ENCODE results near the gene MOB3C.
"Not testable (repeated sequence)": the region's sequence is repeated elsewhere in the genome, so short reads cannot be mapped to it uniquely, and the experiment has no call there.

Gene MOB3C

DNA sequence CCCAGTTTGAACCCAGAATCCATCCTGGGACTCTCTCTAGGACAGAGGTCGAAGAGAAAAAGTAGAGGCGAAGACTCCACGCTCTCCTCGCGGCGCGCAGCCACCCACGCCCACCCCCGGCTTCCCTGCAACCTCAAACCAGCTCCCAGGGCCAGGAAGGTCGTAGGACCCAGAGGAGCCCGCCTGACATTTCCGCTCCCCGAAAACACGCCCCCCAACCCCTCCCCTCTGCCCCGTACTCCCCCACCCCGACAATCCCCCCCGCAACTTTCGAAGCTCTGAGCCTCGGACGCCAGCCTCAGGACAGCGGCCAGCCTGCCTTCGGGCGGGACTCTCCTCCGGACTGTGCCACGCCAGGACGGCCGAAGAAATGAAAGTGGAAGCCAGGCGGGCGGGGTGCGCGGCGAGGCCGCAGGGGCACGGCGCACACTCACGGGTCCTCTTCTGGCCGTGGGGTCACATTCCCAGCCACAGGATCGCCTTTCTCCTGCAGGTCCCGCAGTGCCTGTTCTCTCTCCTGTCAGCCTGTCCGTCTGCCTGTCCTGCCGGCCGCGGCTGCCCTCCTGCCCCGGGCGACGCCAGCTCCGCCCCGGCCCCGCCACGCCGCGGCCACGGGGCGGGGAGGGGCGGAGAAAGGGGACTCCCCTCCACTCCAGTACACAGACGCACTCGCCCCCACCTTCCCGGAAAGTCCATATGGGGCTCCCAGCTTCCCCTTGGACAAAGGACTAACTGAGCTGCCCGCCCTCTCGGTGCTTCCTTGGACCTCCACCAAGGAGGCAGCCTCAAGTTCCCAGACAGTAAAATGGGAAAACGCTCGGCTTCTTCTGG, at the start of gene MOB3C:
MOB3C (minus strand) TSS at position 535 of the 831 bp plus-strand sequence. CDS start 3,490 bp downstream, outside the sequence.
- DNase-seq (ENCODE audit: low read depth), result peak; percentile 68
- TF ChIP-seq CTCF (IDR thresholded peaks at IDR 0.05; ENCODE audit: control insufficient read depth, extremely low read depth, insufficient read depth), result no peak

DNA sequence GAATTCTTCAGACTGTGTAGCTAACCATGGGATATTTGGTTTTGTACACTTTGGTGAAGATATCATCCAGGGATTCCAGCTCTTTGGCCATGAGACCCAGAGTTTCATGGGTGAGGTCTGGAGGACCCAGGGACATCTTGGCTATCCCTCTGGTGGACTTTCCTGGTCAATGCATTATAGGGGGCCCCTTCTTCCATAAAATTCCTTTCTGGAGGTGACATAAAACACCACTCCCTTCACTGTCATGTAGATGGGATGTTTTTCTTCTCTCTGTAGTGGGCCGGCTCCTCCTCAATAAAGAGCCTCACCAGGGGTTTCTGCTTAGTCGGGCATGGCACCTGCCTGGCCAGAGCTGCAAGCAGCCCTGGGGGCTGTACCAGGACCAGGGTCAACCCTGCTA, 49.4 kb upstream of the MOB3C start:
- no peak overlapping the region for H3K4me3 ChIP-seq (ENCODE audit: low read depth, low read length)
- no peak for TF ChIP-seq CTCF (IDR thresholded peaks at IDR 0.05; ENCODE audit: control insufficient read depth, extremely low read depth, insufficient read depth)
- no peak for DNase-seq (ENCODE audit: low read depth)

More for the DNA sequence above, at the start of gene MOB3C:
- peak within 1 kb of the TSS; percentile 63 for H3K4me3 ChIP-seq (ENCODE audit: low read depth, low read length)

GRCh38 chr1:46662919-46663318, 46.3 kb upstream of the MOB3C start:
- H3K4me3 ChIP-seq (ENCODE audit: low read depth, low read length); DNase-seq (ENCODE audit: low read depth): not testable (repeated sequence)

- not testable (repeated sequence) for H3K4me3 ChIP-seq (ENCODE audit: low read depth, low read length); DNase-seq (ENCODE audit: low read depth)
These were observed 43.5 kb upstream of the MOB3C start for GRCh38 chr1:46660116-46660515.

- TF ChIP-seq CTCF (IDR thresholded peaks at IDR 0.05; ENCODE audit: control insufficient read depth, extremely low read depth, insufficient read depth), result no peak
These were observed 42.8 kb upstream of the MOB3C start for GRCh38 chr1:46659307-46659870.

DNA sequence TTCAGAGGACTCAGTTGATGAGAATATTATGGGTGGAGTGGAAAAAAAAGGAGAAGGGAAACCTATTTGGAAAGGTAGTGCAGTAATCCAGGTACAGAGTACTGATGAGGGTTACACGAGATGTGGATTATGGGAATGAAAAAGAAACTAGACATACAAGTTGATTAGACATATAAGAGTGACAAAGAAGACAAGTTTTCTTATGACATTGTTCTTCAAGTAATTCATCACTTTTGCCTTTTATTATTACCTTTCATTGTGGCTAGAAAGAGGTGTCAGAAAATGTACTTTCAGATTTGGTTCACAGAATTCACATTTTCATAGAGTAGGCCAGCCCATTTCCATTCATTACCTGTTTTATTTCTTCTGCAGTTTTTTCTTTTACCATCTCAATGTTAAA, 41.2 kb upstream of the MOB3C start:
- no peak for DNase-seq (ENCODE audit: low read depth)
- H3K4me3 ChIP-seq (ENCODE audit: low read depth, low read length), result no peak overlapping the region
- no peak for TF ChIP-seq CTCF (IDR thresholded peaks at IDR 0.05; ENCODE audit: control insufficient read depth, extremely low read depth, insufficient read depth)

More at GRCh38 chr1:46659307-46659870, 42.8 kb upstream of the MOB3C start:
- no peak overlapping the region for H3K4me3 ChIP-seq (ENCODE audit: low read depth, low read length)
- DNase-seq (ENCODE audit: low read depth), result no peak

- DNase-seq (ENCODE audit: low read depth), result no peak
- no peak overlapping the region for H3K4me3 ChIP-seq (ENCODE audit: low read depth, low read length)
- TF ChIP-seq CTCF (IDR thresholded peaks at IDR 0.05; ENCODE audit: control insufficient read depth, extremely low read depth, insufficient read depth), result no peak
These were observed 40.0 kb upstream of the MOB3C start for GRCh38 chr1:46656643-46657042.

DNA sequence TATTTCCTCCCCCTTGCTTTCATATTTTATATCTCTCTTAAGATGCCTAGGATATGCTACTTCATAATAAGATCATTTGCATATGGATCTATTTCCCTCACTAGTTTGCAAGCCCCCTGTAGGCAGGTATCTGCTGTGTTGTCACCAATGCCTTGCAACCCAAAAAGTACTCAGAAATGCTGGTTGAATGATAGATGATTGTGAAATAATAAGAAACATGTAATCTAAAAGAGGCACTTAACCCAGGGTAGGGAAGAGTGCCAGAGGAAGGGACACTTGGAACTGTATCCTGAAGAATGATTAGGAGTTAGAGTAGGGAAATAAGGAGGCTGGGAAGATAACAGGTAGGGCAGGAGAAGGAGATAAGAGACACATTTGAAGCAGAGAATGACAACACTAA, 39.2 kb upstream of the MOB3C start:
- DNase-seq (ENCODE audit: low read depth), result no peak
- TF ChIP-seq CTCF (IDR thresholded peaks at IDR 0.05; ENCODE audit: control insufficient read depth, extremely low read depth, insufficient read depth), result no peak
- no peak overlapping the region for H3K4me3 ChIP-seq (ENCODE audit: low read depth, low read length)

DNA sequence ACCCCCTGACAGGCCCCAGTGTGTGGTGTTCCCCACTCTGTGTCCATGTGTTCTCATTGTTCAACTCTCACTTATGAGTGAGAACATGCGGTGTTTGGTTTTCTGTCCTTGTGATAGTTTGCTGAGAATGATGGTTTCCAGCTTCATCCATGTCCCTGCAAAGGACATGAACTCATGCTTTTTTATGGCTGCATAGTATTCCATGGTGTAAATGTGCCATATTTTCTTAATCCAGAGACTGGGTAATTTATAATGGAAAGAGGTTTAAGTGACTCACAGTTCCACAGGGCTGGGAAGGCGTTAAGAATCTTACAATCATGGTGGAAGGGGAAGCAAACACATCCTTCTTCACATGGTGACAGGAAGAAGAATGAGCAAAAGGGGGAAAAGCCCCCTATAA, 38.1 kb upstream of the MOB3C start:
- DNase-seq (ENCODE audit: low read depth); H3K4me3 ChIP-seq (ENCODE audit: low read depth, low read length): not testable (repeated sequence)

Data from LNCaP clone FGC (cell line).